A673 (cell line): ENCODE results near the gene EPHB2. TPM values are rescaled to one million over a fixed set of nuclear protein-coding genes. Genes with fewer than 3 reads are reported as not detected.

ENCODE experiments used
- BruUV-seq: library from RNA; stranded (reverse); fragments of 400-500 nt; replicated peaks from 2 replicates; lab custom pipeline; 2021; lab: Mats Ljungman, UMichigan
- CTCF ChIA-PET: fragments of 300-600 bp; sonication (Branson Sonifier 250); formaldehyde crosslinking; loops from one replicate; lab custom pipeline; 2022; ENCODE audit warnings: antibody characterized with exemption; lab: Charles Lee
- POLR2A ChIA-PET: fragments of 300-600 bp; sonication (Branson Sonifier 250); formaldehyde crosslinking; loops from one replicate; lab custom pipeline; 2022; ENCODE audit warnings: antibody characterized with exemption; ENCODE audit not compliant: low non-redundant PET; lab: Charles Lee
- DNase-seq: peaks from one replicate; pipeline ENCODE4 v3.0.0-alpha.2; 2015; ENCODE audit warnings: low spot score
- H3K27ac ChIP-seq: fragments of 200-600 bp; sonication (generic); 2 replicates; pipeline ENCODE4 v1.5.1; 2016; ENCODE audit warnings: mixed run types, low read depth, mild to moderate bottlenecking, mixed read lengths, antibody characterized with exemption, low read length; ENCODE audit not compliant: poor library complexity, severe bottlenecking
- H3K27me3 ChIP-seq: fragments of 200-600 bp; sonication (generic); replicated peaks from 2 replicates; pipeline ENCODE4 v1.6.1; 2017; ENCODE audit warnings: mixed run types, low read depth, mild to moderate bottlenecking, mixed read lengths, antibody characterized with exemption, low read length; ENCODE audit not compliant: insufficient read depth, poor library complexity
- H3K36me3 ChIP-seq: fragments of 200-600 bp; sonication (generic); 2 replicates; pipeline ENCODE4 v1.6.1; 2016; ENCODE audit warnings: mixed run types, mild to moderate bottlenecking, mixed read lengths, antibody characterized with exemption, low read length; ENCODE audit not compliant: insufficient read depth, poor library complexity, severe bottlenecking
- H3K4me1 ChIP-seq: fragments of 200-600 bp; sonication (generic); 2 replicates; pipeline ENCODE4 v1.6.1; 2017; ENCODE audit warnings: mixed run types, mild to moderate bottlenecking, mixed read lengths, antibody characterized with exemption, low read length; ENCODE audit not compliant: insufficient read depth, poor library complexity, severe bottlenecking
- H3K4me3 ChIP-seq: fragments of 200-600 bp; sonication (generic); 2 replicates; pipeline ENCODE4 v1.5.1; 2016; ENCODE audit warnings: low read depth, mixed run types, mild to moderate bottlenecking, mixed read lengths, low read length; ENCODE audit not compliant: poor library complexity, severe bottlenecking
- H3K9me3 ChIP-seq: fragments of 200-600 bp; sonication (generic); 2 replicates; pipeline ENCODE4 v1.6.1; 2016; ENCODE audit warnings: mixed run types, low read depth, mild to moderate bottlenecking, mixed read lengths, antibody characterized with exemption, low read length; ENCODE audit not compliant: poor library complexity, severe bottlenecking
- EZH2 ChIP-seq: fragments of 200-600 bp; sonication (generic); IDR thresholded peaks from 2 replicates; pipeline ENCODE4 v1.6.1; 2017; ENCODE audit warnings: borderline replicate concordance, low read depth, mild to moderate bottlenecking, mixed read lengths, antibody characterized with exemption, low read length; ENCODE audit not compliant: poor library complexity, severe bottlenecking
- intact Hi-C: fragments of 100-400 bp; cut with micrococcal nuclease; formaldehyde crosslinking; loops from one replicate; pipeline ENCODE4 v1.10.0; 2022; ENCODE audit not compliant: unreplicated experiment
- total RNA-seq: library from RNA; stranded (reverse); gene quantifications from 2 replicates; pipeline ENCODE4 v1.2.3, GENCODE V29; 2021
- TF ChIP-seq, protein P1 (sequence below): fragments of 300-800, 200-600 bp; sonication (generic); conservative IDR thresholded peaks from 2 replicates; pipeline ENCODE4 v1.5.1; 2017; ENCODE audit warnings: low read depth, mild to moderate bottlenecking, antibody characterized with exemption, low read length, moderate library complexity, mixed read lengths

Gene EPHB2
- total RNA-seq, 1 experiment from 2014 or later = 10.4 TPM

GRCh38 chr1:22822371-22822770, 111.7 kb downstream of the EPHB2 start:
- BruUV-seq = no TSS peak
- Histone ChIP-seq H3K27me3 (no peaks in the 10 kb centered on the region), H3K36me3 (no peaks in the 10 kb centered on the region), H3K9me3 (no peaks in the 10 kb centered on the region), H3K4me1 (no peaks in the 10 kb centered on the region), H3K27ac (no peak overlapping the region), H3K4me3 (no peak overlapping the region)
- TF ChIP-seq, protein P1, sequence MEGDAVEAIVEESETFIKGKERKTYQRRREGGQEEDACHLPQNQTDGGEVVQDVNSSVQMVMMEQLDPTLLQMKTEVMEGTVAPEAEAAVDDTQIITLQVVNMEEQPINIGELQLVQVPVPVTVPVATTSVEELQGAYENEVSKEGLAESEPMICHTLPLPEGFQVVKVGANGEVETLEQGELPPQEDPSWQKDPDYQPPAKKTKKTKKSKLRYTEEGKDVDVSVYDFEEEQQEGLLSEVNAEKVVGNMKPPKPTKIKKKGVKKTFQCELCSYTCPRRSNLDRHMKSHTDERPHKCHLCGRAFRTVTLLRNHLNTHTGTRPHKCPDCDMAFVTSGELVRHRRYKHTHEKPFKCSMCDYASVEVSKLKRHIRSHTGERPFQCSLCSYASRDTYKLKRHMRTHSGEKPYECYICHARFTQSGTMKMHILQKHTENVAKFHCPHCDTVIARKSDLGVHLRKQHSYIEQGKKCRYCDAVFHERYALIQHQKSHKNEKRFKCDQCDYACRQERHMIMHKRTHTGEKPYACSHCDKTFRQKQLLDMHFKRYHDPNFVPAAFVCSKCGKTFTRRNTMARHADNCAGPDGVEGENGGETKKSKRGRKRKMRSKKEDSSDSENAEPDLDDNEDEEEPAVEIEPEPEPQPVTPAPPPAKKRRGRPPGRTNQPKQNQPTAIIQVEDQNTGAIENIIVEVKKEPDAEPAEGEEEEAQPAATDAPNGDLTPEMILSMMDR = no peak
- no peak for DNase-seq
- POLR2A ChIA-PET = no interaction called here
- CTCF ChIA-PET = no interaction called here
- intact Hi-C loops = no loop called here

GRCh38 chr1:22824466-22824865, 113.8 kb downstream of the EPHB2 start:
- no peak for DNase-seq
- TF ChIP-seq, protein P1 = no peak
- TF ChIP-seq EZH2 = no peak
- no peak overlapping the region for H3K4me3 ChIP-seq
- no peaks in the 10 kb centered on the region for H3K27me3 ChIP-seq
- BruUV-seq = no TSS peak
- no peak overlapping the region for H3K27ac ChIP-seq
- intact Hi-C loops = no loop called here
- H3K4me1 ChIP-seq = no peaks in the 10 kb centered on the region
- POLR2A ChIA-PET = no interaction called here
- H3K36me3 ChIP-seq = no peaks in the 10 kb centered on the region
- CTCF ChIA-PET = no interaction called here
- H3K9me3 ChIP-seq = no peaks in the 10 kb centered on the region

- H3K4me1 ChIP-seq = no peaks in the 10 kb centered on the region
- intact Hi-C loops = no loop called here
- no peak for TF ChIP-seq EZH2
- TF ChIP-seq, protein P1 = no peak
- no peak overlapping the region for H3K27ac ChIP-seq
- BruUV-seq = no TSS peak
- H3K9me3 ChIP-seq = no peaks in the 10 kb centered on the region
- POLR2A ChIA-PET = no interaction called here
- no peak overlapping the region for H3K4me3 ChIP-seq
- CTCF ChIA-PET = no interaction called here
- no peak for DNase-seq
- H3K27me3 ChIP-seq = no peaks in the 10 kb centered on the region
- no peaks in the 10 kb centered on the region for H3K36me3 ChIP-seq
Observed at GRCh38 chr1:22824975-22825374, 114.3 kb downstream of the EPHB2 start.
